Measurements from ENCODE around the gene THBS1.

THBS1 gene

GRCh38 chr15:39582977-39583595 lies 2.2 kb downstream of the THBS1 start:
- H3K9me3 Mint-ChIP-seq: no peaks in the 10 kb centered on the region
- no peaks in the 10 kb centered on the region for H3K36me3 Mint-ChIP-seq
- H3K4me3 Mint-ChIP-seq: no peak overlapping the region
- H3K27ac Mint-ChIP-seq: no peak overlapping the region
- peaks cover 30% of the 10 kb centered on the region for H3K27me3 Mint-ChIP-seq
- peaks cover 11% of the 10 kb centered on the region for H3K4me1 Mint-ChIP-seq

GRCh38 chr15:39583596-39584265 lies 2.9 kb downstream of the THBS1 start:
- H3K9me3 Mint-ChIP-seq: no peaks in the 10 kb centered on the region
- H3K4me3 Mint-ChIP-seq: no peak overlapping the region
- H3K4me1 Mint-ChIP-seq: peaks cover 11% of the 10 kb centered on the region
- peaks cover 23% of the 10 kb centered on the region for H3K27me3 Mint-ChIP-seq
- H3K36me3 Mint-ChIP-seq: no peaks in the 10 kb centered on the region
- no peak overlapping the region for H3K27ac Mint-ChIP-seq

GRCh38 chr15:39584266-39584659 lies 3.4 kb downstream of the THBS1 start:
- Mint-ChIP-seq H3K27me3 (peaks cover 19% of the 10 kb centered on the region), H3K4me3 (no peak overlapping the region), H3K4me1 (peaks cover 11% of the 10 kb centered on the region), H3K9me3 (no peaks in the 10 kb centered on the region), H3K36me3 (no peaks in the 10 kb centered on the region), H3K27ac (no peak overlapping the region)

GRCh38 chr15:39584662-39585388 lies 3.9 kb downstream of the THBS1 start:
- Mint-ChIP-seq H3K27ac (no peak overlapping the region), H3K4me3 (no peak overlapping the region), H3K4me1 (peaks cover 9% of the 10 kb centered on the region), H3K27me3 (peaks cover 16% of the 10 kb centered on the region), H3K36me3 (no peaks in the 10 kb centered on the region), H3K9me3 (no peaks in the 10 kb centered on the region)

- Mint-ChIP-seq H3K27me3 (peaks cover 16% of the 10 kb centered on the region), H3K27ac (no peak overlapping the region), H3K4me1 (peaks cover 6% of the 10 kb centered on the region), H3K9me3 (no peaks in the 10 kb centered on the region), H3K36me3 (no peaks in the 10 kb centered on the region), H3K4me3 (no peak overlapping the region)
Measured at GRCh38 chr15:39585389-39585841, 4.5 kb downstream of the THBS1 start.

GRCh38 chr15:39585871-39586301 lies 5.0 kb downstream of the THBS1 start:
- peaks cover 6% of the 10 kb centered on the region for H3K4me1 Mint-ChIP-seq
- H3K9me3 Mint-ChIP-seq: no peaks in the 10 kb centered on the region
- H3K36me3 Mint-ChIP-seq: no peaks in the 10 kb centered on the region
- no peak overlapping the region for H3K4me3 Mint-ChIP-seq
- no peak overlapping the region for H3K27ac Mint-ChIP-seq
- H3K27me3 Mint-ChIP-seq: peaks cover 16% of the 10 kb centered on the region

GRCh38 chr15:39586387-39587095 lies 5.7 kb downstream of the THBS1 start:
- no peaks in the 10 kb centered on the region for H3K36me3 Mint-ChIP-seq
- H3K27ac Mint-ChIP-seq: no peak overlapping the region
- no peak overlapping the region for H3K4me3 Mint-ChIP-seq

GRCh38 chr15:39587096-39587721 lies 6.3 kb downstream of the THBS1 start:
- Mint-ChIP-seq H3K9me3 (no peaks in the 10 kb centered on the region), H3K36me3 (no peaks in the 10 kb centered on the region), H3K4me3 (no peak overlapping the region), H3K4me1 (no peaks in the 10 kb centered on the region), H3K27ac (no peak overlapping the region), H3K27me3 (peaks cover 6% of the 10 kb centered on the region)

More at GRCh38 chr15:39586387-39587095, 5.7 kb downstream of the THBS1 start:
- peaks cover 2% of the 10 kb centered on the region for H3K4me1 Mint-ChIP-seq
- no peaks in the 10 kb centered on the region for H3K9me3 Mint-ChIP-seq
- peaks cover 11% of the 10 kb centered on the region for H3K27me3 Mint-ChIP-seq

GRCh38 chr15:39587731-39588530 lies 7.1 kb downstream of the THBS1 start:
- Mint-ChIP-seq H3K4me3 (no peak overlapping the region), H3K27me3 (peaks cover 3% of the 10 kb centered on the region), H3K4me1 (no peaks in the 10 kb centered on the region), H3K27ac (no peak overlapping the region), H3K9me3 (no peaks in the 10 kb centered on the region), H3K36me3 (no peaks in the 10 kb centered on the region)

- Mint-ChIP-seq H3K4me3 (no peak overlapping the region), H3K27me3 (peaks cover 2% of the 10 kb centered on the region), H3K27ac (no peak overlapping the region), H3K9me3 (no peaks in the 10 kb centered on the region), H3K36me3 (no peaks in the 10 kb centered on the region), H3K4me1 (no peaks in the 10 kb centered on the region)
Measured at GRCh38 chr15:39588531-39589192, 7.8 kb downstream of the THBS1 start.

GRCh38 chr15:39589193-39589814 lies 8.4 kb downstream of the THBS1 start:
- Mint-ChIP-seq H3K4me3 (no peak overlapping the region), H3K9me3 (no peaks in the 10 kb centered on the region), H3K4me1 (no peaks in the 10 kb centered on the region), H3K36me3 (no peaks in the 10 kb centered on the region), H3K27me3 (peaks cover 2% of the 10 kb centered on the region), H3K27ac (no peak overlapping the region)

GRCh38 chr15:39589815-39590644 lies 9.2 kb downstream of the THBS1 start:
- H3K4me1 Mint-ChIP-seq: no peaks in the 10 kb centered on the region
- no peaks in the 10 kb centered on the region for H3K36me3 Mint-ChIP-seq
- H3K27me3 Mint-ChIP-seq: peaks cover under 1% of the 10 kb centered on the region
- H3K4me3 Mint-ChIP-seq: no peak overlapping the region
- no peaks in the 10 kb centered on the region for H3K9me3 Mint-ChIP-seq
- H3K27ac Mint-ChIP-seq: no peak overlapping the region

Data from activated naive CD4-positive, alpha-beta T cell treated with anti-CD3 and anti-CD28 coated beads, Interleukin-2, amount 50 U/mL, for 24 hours (primary cell).